NCI-H146 (cell line): ENCODE measurements around the gene KDM8.

Source experiments
- DNase-seq: peaks from one replicate; lab custom pipeline; 2025; lab: John Stamatoyannopoulos, UW

Gene KDM8

GRCh38 chr16:27269300-27270150 is 66.2 kb downstream of the KDM8 start:
- no peak for DNase-seq

- no peak for DNase-seq
Measured at GRCh38 chr16:27270349-27270748, 67.0 kb downstream of the KDM8 start.
